ENCODE results near the gene RNF225. TPM values are rescaled to one million over a fixed set of nuclear protein-coding genes. Genes with fewer than 3 reads are reported as not detected.
"Not testable (repeated sequence)": the region's sequence is repeated elsewhere in the genome, so short reads cannot be mapped to it uniquely, and the experiment has no call there.

Gene RNF225
- total RNA-seq, 1 experiment from 2014 or later = 0.61 TPM

GRCh38 chr19:58439576-58440554, 44.4 kb downstream of the RNF225 start, which contains the start of gene ZNF132:
TSS of gene ZNF132 (minus strand) at chr19:58440153. CDS start at chr19:58439821, 332 bp downstream.
- no peak for TF ChIP-seq CTCF (IDR thresholded peaks at IDR 0.05; ENCODE audit: unreplicated experiment)
- no peak within 1 kb of the TSS for H3K27ac Mint-ChIP-seq (ENCODE audit: unreplicated experiment)
- H3K4me3 Mint-ChIP-seq (ENCODE audit: low read depth, unreplicated experiment) = no peak within 1 kb of the TSS
- DNase-seq = no peak
- H3K27me3 Mint-ChIP-seq (ENCODE audit: unreplicated experiment) = no peaks in the 10 kb centered on the region
- H3K9me3 Mint-ChIP-seq (ENCODE audit: low read depth, unreplicated experiment) = peaks cover 16% of the 10 kb centered on the region
- BruUV-seq (replicated peaks) = no TSS peak
- no peaks in the 10 kb centered on the region for H3K4me1 Mint-ChIP-seq (ENCODE audit: low read depth, unreplicated experiment)
- peaks cover 7% of the 10 kb centered on the region for H3K36me3 Mint-ChIP-seq (ENCODE audit: insufficient read depth, unreplicated experiment)
- intact Hi-C loops (cut with micrococcal nuclease; ENCODE audit: unreplicated experiment) = no loop called here
- CTCF ChIA-PET = no interaction called here

- Mint-ChIP-seq H3K27me3 (ENCODE audit: unreplicated experiment) (no peaks in the 10 kb centered on the region), H3K4me3 (ENCODE audit: low read depth, unreplicated experiment) (no peak overlapping the region), H3K36me3 (ENCODE audit: insufficient read depth, unreplicated experiment) (peaks cover 7% of the 10 kb centered on the region), H3K9me3 (ENCODE audit: low read depth, unreplicated experiment) (peaks cover 16% of the 10 kb centered on the region), H3K4me1 (ENCODE audit: low read depth, unreplicated experiment) (no peaks in the 10 kb centered on the region), H3K27ac (ENCODE audit: unreplicated experiment) (no peak overlapping the region)
- TF ChIP-seq CTCF (IDR thresholded peaks at IDR 0.05; ENCODE audit: unreplicated experiment) = no peak
- CTCF ChIA-PET = no interaction called here
- BruUV-seq (replicated peaks) = no TSS peak
- intact Hi-C loops (cut with micrococcal nuclease; ENCODE audit: unreplicated experiment) = no loop called here
- no peak for DNase-seq
Measured at GRCh38 chr19:58440556-58440955, 45.1 kb downstream of the RNF225 start.

GRCh38 chr19:58442986-58443385, 47.5 kb downstream of the RNF225 start:
- H3K27ac Mint-ChIP-seq (ENCODE audit: unreplicated experiment); H3K36me3 Mint-ChIP-seq (ENCODE audit: insufficient read depth, unreplicated experiment); H3K27me3 Mint-ChIP-seq (ENCODE audit: unreplicated experiment); intact Hi-C loops (cut with micrococcal nuclease; ENCODE audit: unreplicated experiment); BruUV-seq (replicated peaks); CTCF ChIA-PET; H3K4me3 Mint-ChIP-seq (ENCODE audit: low read depth, unreplicated experiment); DNase-seq; H3K4me1 Mint-ChIP-seq (ENCODE audit: low read depth, unreplicated experiment): not testable (repeated sequence)
- peaks cover 16% of the 10 kb centered on the region for H3K9me3 Mint-ChIP-seq (ENCODE audit: low read depth, unreplicated experiment)

Small RNA genes within 50 kb of the gene (microRNA-seq; reads per million reads assigned to microRNA genes)
- 1.4 reads per million for gene MIR4754

Other genes with a start within 250 kb of the RNF225 start
- 9.5 and 11.2 TPM in 2 replicates for gene ZNF329, start 244.9 kb upstream of the RNF225 start, total RNA-seq (2022)
- gene ZNF274, start 212.6 kb upstream of the RNF225 start, total RNA-seq (2022) = 43.2 and 44.6 TPM in 2 replicates
- 65.3 and 68.5 TPM in 2 replicates for gene ZNF544, start 166.7 kb upstream of the RNF225 start, total RNA-seq (2022)
- gene ZNF8, start 116.7 kb upstream of the RNF225 start, total RNA-seq (2022) = 12.1 and 12.8 TPM in 2 replicates
- 68.4 and 70.8 TPM in 2 replicates for gene ERVK3-1, start 90.3 kb upstream of the RNF225 start, total RNA-seq (2022)
- gene ZSCAN22, start 68.7 kb upstream of the RNF225 start, total RNA-seq (2022) = 4.6 TPM in 2 replicates
- not detected in 2 replicates for gene A1BG, start 42.2 kb upstream of the RNF225 start, total RNA-seq (2022)
- 2.4 and 3.1 TPM in 2 replicates for gene ZNF497, start 32.9 kb upstream of the RNF225 start, total RNA-seq (2022)
- gene ZNF837, start 14.6 kb upstream of the RNF225 start, total RNA-seq (2022) = 0.47 and 0.81 TPM in 2 replicates
- gene RPS5, start 8.4 kb upstream of the RNF225 start, total RNA-seq (2022) = 971 and 1,079 TPM in 2 replicates
- 21.8 and 23.4 TPM in 2 replicates for gene ZNF584, start 13.0 kb downstream of the RNF225 start, total RNA-seq (2022)
- not detected in 2 replicates for gene ZNF132, start 44.5 kb downstream of the RNF225 start, total RNA-seq (2022)
- 12.0 and 13.7 TPM in 2 replicates for gene ZNF324B, start 56.0 kb downstream of the RNF225 start, total RNA-seq (2022)
- 16.9 and 18.2 TPM in 2 replicates for gene ZNF324, start 71.4 kb downstream of the RNF225 start, total RNA-seq (2022)
- gene ZNF446, start 80.7 kb downstream of the RNF225 start, total RNA-seq (2022) = 12.7 and 13.9 TPM in 2 replicates
- 3.7 and 5.8 TPM in 2 replicates for gene SLC27A5, start 116.3 kb downstream of the RNF225 start, total RNA-seq (2022)
- gene ZBTB45, start 124.2 kb downstream of the RNF225 start, total RNA-seq (2022) = 17.7 and 19.6 TPM in 2 replicates
- 558 and 582 TPM in 2 replicates for gene TRIM28, start 148.4 kb downstream of the RNF225 start, total RNA-seq (2022)
- 168 TPM in 2 replicates for gene CHMP2A, start 159.4 kb downstream of the RNF225 start, total RNA-seq (2022)
- gene UBE2M, start 163.0 kb downstream of the RNF225 start, total RNA-seq (2022) = 123 and 131 TPM in 2 replicates
- gene MZF1, start 177.7 kb downstream of the RNF225 start, total RNA-seq (2022) = 31.8 and 33.5 TPM in 2 replicates